Measurements from ENCODE around the gene PISD.

Gene PISD

DNA sequence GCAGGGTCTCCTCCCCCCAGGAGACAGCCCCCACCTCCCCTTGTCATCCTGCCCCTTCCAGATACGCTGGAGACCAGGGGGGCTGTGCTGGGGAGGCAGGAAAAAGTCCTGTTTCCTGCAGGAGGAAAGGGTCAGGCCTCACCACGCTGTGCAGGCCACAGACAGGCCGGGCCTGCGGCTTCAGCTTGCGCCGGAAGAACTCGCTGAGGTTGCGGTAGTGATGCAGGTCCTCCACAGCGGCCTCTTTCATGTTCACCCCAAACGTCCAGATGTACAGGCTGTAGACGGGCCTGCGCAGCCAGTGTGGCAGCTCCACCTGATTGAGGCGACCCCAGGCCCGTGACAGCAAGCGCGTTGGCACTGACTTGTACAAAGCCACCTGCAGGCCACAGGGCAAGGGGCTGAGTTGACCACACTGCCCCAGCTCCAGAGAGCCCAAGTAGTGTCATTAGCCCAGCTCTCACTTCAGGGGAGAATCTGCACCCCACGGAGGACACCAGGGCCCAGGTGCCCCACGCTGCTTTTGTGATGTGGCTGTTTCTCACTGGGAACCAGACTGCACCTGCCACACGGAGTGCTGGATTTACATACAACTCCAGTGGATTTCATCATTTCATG, 40.4 kb downstream of the PISD start:
- TF ChIP-seq, protein P1, sequence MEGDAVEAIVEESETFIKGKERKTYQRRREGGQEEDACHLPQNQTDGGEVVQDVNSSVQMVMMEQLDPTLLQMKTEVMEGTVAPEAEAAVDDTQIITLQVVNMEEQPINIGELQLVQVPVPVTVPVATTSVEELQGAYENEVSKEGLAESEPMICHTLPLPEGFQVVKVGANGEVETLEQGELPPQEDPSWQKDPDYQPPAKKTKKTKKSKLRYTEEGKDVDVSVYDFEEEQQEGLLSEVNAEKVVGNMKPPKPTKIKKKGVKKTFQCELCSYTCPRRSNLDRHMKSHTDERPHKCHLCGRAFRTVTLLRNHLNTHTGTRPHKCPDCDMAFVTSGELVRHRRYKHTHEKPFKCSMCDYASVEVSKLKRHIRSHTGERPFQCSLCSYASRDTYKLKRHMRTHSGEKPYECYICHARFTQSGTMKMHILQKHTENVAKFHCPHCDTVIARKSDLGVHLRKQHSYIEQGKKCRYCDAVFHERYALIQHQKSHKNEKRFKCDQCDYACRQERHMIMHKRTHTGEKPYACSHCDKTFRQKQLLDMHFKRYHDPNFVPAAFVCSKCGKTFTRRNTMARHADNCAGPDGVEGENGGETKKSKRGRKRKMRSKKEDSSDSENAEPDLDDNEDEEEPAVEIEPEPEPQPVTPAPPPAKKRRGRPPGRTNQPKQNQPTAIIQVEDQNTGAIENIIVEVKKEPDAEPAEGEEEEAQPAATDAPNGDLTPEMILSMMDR (IDR thresholded peaks at IDR 0.05; ENCODE audit: insufficient read depth, low read length, poor library complexity, severe bottlenecking), result no peak
- H3K36me3 ChIP-seq (ENCODE audit: control insufficient read depth, insufficient read depth, low read length), result peaks cover 62% of the 10 kb centered on the region

DNA sequence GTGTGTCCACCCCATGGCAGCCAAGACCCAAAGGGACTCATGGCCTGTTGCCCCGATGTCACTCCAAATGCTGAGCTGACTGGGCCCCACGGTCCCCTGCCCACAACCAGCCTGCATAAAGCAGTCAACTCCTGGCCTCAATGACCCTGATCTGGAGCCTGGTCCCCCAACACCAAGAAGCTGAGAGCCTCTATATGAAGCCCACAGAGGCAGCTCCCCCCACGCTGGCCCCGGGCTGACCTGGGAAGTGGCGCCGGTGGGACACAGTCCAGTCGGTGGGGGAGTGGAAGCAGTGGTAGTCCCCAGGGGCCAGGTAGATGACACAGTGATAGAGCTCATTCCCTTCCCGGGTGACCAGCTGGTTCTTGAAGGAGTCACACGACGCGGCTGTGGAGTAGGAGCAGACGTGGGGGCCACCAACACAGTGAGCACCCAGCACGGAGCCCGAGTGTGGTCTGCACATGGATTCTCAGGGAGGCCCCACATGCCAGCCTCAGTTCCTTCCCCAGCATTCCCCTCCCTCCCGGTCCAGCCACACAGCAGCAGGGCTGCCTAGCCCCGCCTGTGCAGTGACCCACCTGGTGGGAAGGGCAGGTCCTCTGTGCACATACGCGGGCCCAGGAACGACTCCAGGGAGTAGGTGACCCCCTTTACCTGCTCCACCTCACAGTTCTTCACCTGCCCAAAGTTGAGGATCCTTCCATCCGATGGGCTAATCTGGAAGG, 41.1 kb downstream of the PISD start:
- DNase-seq (ENCODE audit: extremely low read depth, insufficient read length), result no peak
- Histone ChIP-seq H3K36me3 (ENCODE audit: control insufficient read depth, insufficient read depth, low read length) (peaks cover 65% of the 10 kb centered on the region), H3K27me3 (replicated peaks; ENCODE audit: control insufficient read depth, insufficient read depth, low read length) (no peaks in the 10 kb centered on the region)

More for the DNA sequence above, 40.4 kb downstream of the PISD start:
- Histone ChIP-seq H3K4me3 (replicated peaks; ENCODE audit: low read depth, low read length) (no peak overlapping the region), H3K27me3 (replicated peaks; ENCODE audit: control insufficient read depth, insufficient read depth, low read length) (no peaks in the 10 kb centered on the region)
- DNase-seq (ENCODE audit: extremely low read depth, insufficient read length), result no peak

DNA sequence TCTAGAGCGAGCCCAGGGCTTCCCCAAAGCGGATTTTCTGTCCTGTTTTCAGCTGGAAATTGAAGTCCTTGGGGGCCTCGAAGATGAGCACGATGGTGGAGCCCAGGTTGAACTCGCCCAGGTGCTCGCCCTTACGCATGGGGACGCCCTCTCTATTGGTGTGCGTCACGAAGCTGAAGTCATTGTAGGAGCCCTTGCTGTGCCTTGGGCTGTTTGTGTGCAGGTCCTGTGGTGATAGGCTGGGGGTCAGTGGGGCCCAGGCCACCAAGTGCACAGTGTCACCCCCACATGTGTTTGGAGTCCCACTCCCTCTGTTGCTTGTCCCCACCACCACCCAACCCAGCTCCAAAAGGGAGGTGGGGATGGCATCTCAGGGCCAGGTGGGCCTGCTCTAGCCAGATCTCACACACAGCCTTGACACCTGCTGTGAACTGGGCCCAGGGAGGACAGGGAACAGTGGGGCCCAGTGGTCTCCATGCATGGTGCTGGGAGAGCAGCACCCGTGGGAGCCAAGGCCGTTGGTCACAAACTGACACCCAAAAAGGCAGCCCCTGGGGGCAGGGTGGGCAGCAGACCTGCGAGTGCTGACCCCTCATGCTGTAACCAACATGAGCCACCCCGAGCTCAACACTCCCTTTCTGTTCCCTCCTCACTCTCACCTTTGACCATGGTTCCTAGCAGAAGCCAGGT, 42.3 kb downstream of the PISD start:
- TF ChIP-seq, protein P1 (IDR thresholded peaks at IDR 0.05; ENCODE audit: insufficient read depth, low read length, poor library complexity, severe bottlenecking), result no peak
- DNase-seq (ENCODE audit: extremely low read depth, insufficient read length), result no peak
- no peaks in the 10 kb centered on the region for H3K27me3 ChIP-seq (replicated peaks; ENCODE audit: control insufficient read depth, insufficient read depth, low read length)
- no peak overlapping the region for H3K4me3 ChIP-seq (replicated peaks; ENCODE audit: low read depth, low read length)
- peaks cover 59% of the 10 kb centered on the region for H3K36me3 ChIP-seq (ENCODE audit: control insufficient read depth, insufficient read depth, low read length)

More for the DNA sequence above, 41.1 kb downstream of the PISD start:
- TF ChIP-seq, protein P1 (IDR thresholded peaks at IDR 0.05; ENCODE audit: insufficient read depth, low read length, poor library complexity, severe bottlenecking), result no peak
- H3K4me3 ChIP-seq (replicated peaks; ENCODE audit: low read depth, low read length), result no peak overlapping the region

DNA sequence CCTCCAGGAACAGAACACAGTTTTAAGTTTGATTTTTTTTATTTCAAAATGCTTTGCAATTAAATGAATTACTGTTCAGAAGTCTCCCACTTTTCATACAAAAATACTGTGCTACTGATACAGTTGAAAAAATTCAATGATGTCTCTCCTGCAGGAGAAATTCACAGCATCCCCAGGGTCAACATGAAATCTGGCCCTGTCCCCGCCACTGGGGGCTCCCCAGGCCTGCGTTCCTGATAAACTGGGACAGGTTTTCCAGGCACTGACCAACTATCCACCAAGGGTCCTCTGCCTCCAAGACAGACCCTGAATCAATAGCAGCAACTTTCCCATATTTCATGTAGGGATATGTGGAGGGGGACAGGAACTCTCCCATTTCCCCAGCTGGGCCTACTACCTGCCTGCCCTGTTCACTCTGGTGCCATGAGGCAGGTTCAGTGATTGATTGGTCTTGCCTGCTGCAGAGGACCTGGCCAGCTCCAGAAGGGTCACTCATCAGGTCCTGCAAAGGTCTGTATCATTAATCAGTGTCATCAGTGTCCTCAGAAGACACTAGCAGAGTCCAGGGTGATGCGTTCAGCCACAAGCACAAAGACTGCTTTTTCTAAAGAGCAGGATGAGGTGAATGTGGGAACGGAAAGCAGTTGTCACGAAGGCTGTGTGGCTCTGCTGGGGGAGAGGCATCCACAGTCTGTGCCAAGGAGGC, 43.4 kb downstream of the PISD start:
- no peak for DNase-seq (ENCODE audit: extremely low read depth, insufficient read length)
- no peaks in the 10 kb centered on the region for H3K27me3 ChIP-seq (replicated peaks; ENCODE audit: control insufficient read depth, insufficient read depth, low read length)
- H3K36me3 ChIP-seq (ENCODE audit: control insufficient read depth, insufficient read depth, low read length), result peaks cover 58% of the 10 kb centered on the region
- H3K4me3 ChIP-seq (replicated peaks; ENCODE audit: low read depth, low read length), result no peak overlapping the region
- TF ChIP-seq, protein P1 (IDR thresholded peaks at IDR 0.05; ENCODE audit: insufficient read depth, low read length, poor library complexity, severe bottlenecking), result no peak

DNA sequence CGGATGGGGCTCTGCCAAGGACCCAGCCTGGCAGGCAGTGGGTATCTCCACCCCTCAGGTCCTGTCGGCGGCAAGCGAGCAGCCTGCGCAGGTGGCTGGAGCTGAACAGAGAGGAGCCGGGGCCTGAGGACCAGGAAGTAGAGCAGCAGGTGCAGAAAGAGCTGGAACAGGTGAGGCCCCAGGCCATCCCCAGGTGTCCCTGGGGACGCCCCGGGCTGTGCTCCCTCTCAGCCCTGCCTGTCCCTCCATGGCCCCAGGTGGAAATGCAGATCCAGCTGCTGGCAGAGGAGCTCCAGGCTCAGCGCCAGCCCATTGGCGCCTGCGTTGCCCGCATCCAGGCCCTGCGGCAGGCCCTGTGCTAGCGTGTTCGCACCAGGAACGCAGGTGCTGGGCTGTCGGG, 44.0 kb downstream of the PISD start:
- peaks cover 57% of the 10 kb centered on the region for H3K36me3 ChIP-seq (ENCODE audit: control insufficient read depth, insufficient read depth, low read length)
- no peaks in the 10 kb centered on the region for H3K27me3 ChIP-seq (replicated peaks; ENCODE audit: control insufficient read depth, insufficient read depth, low read length)
- TF ChIP-seq, protein P1 (IDR thresholded peaks at IDR 0.05; ENCODE audit: insufficient read depth, low read length, poor library complexity, severe bottlenecking), result no peak
- no peak overlapping the region for H3K4me3 ChIP-seq (replicated peaks; ENCODE audit: low read depth, low read length)
- DNase-seq (ENCODE audit: extremely low read depth, insufficient read length), result no peak
